ENCODE data around the gene PLA2R1. TPM values are rescaled to one million over a fixed set of nuclear protein-coding genes. Genes with fewer than 3 reads are reported as not detected.

PLA2R1 gene
- polyA plus RNA-seq, 1 of the 3 experiments (the other 2 are of a cell fraction), result not detected

GRCh38 chr2:159898441-159898840 lies 164.0 kb downstream of the PLA2R1 start:
- Histone ChIP-seq H3K4me2 (no peak overlapping the region), H3F3A (replicated peaks; ENCODE audit: insufficient read depth) (no peaks in the 10 kb centered on the region), H3K27me3 (ENCODE audit: insufficient read depth) (no peaks in the 10 kb centered on the region; the same call in 1 of the 2 replicates), H3K9me2 (no peaks in the 10 kb centered on the region), H3K27ac (ENCODE audit: low read depth in 2 of 2, low read length in 1 of 2) (no peak overlapping the region), H3K9me3 (no peaks in the 10 kb centered on the region), H3K9ac (no peak overlapping the region), H3K36me3 (replicated peaks in 1 of 2; ENCODE audit: control insufficient read depth in 1 of 2, insufficient read depth in 2 of 2, low read length in 1 of 2) (no peaks in the 10 kb centered on the region), H3K4me1 (ENCODE audit: control insufficient read depth in 1 of 2, insufficient read depth in 2 of 2, low read depth in 1 of 2, low read length in 1 of 2) (no peaks in the 10 kb centered on the region; a peak in 2 of 4 replicates), H3K4me3 (ENCODE audit: low read depth in 2 of 2, low read length in 1 of 2) (no peak overlapping the region), H3K79me2 (ENCODE audit: insufficient read depth) (no peaks in the 10 kb centered on the region), H2AFZ (ENCODE audit: low read depth) (no peak overlapping the region), H4K20me1 (ENCODE audit: insufficient read depth) (no peaks in the 10 kb centered on the region)
- CTCF ChIA-PET, result no interaction called here
- POLR2A ChIA-PET, result no interaction called here
- DNase-seq, result no peak
- 80% methylated on average over 6 of the region's 6 CpGs for WGBS (ENCODE audit: low lambda C conversion rate)
- TF ChIP-seq FOXM1 (IDR thresholded peaks at IDR 0.05; ENCODE audit: low read depth), result no peak
- TF ChIP-seq SIN3A (IDR thresholded peaks at IDR 0.05; ENCODE audit: borderline replicate concordance, low read depth, low read length), result no peak
- no peak for TF ChIP-seq EP300 (IDR thresholded peaks at IDR 0.05; ENCODE audit: borderline replicate concordance in 1 of 2, low read depth in 1 of 2, low read length in 1 of 2)
- TF ChIP-seq POLR2AphosphoS5 (IDR thresholded peaks at IDR 0.05; ENCODE audit: low read depth, low read length), result no peak
- TF ChIP-seq CHD2 (IDR thresholded peaks at IDR 0.05; ENCODE audit: low read length, partially characterized antibody), result no peak
- TF ChIP-seq NRF1 (IDR thresholded peaks at IDR 0.05; ENCODE audit: low read depth, low read length), result no peak
- no peak for TF ChIP-seq YY1 (IDR thresholded peaks at IDR 0.05; ENCODE audit: low read depth)
- no peak for TF ChIP-seq USF1 (IDR thresholded peaks at IDR 0.05; ENCODE audit: borderline replicate concordance, low read depth)
- no peak for TF ChIP-seq TCF12 (IDR thresholded peaks at IDR 0.05)
- TF ChIP-seq ZBTB33 (IDR thresholded peaks at IDR 0.05; ENCODE audit: borderline replicate concordance, low read depth), result no peak
- no peak for TF ChIP-seq RXRA (IDR thresholded peaks at IDR 0.05; ENCODE audit: borderline replicate concordance, low read depth)
- TF ChIP-seq ELF1 (IDR thresholded peaks at IDR 0.05), result no peak
- TF ChIP-seq JUND (IDR thresholded peaks at IDR 0.05), result no peak
- TF ChIP-seq PBX3 (IDR thresholded peaks at IDR 0.05), result no peak
- TF ChIP-seq MEF2A (IDR thresholded peaks at IDR 0.05; ENCODE audit: borderline replicate concordance, low read depth), result no peak
- no peak for TF ChIP-seq CTCF (IDR thresholded peaks at IDR 0.05)
- TF ChIP-seq IRF3 (IDR thresholded peaks at IDR 0.05; ENCODE audit: low read depth, low read length), result no peak
- TF ChIP-seq TEAD4 (IDR thresholded peaks at IDR 0.05; ENCODE audit: borderline replicate concordance, insufficient read depth), result no peak
- no peak for TF ChIP-seq RFX5 (IDR thresholded peaks at IDR 0.05; ENCODE audit: low read length)

Data from SK-N-SH (cell line).